ENCODE data around the gene BLOC1S4.

The BLOC1S4 gene

DNA sequence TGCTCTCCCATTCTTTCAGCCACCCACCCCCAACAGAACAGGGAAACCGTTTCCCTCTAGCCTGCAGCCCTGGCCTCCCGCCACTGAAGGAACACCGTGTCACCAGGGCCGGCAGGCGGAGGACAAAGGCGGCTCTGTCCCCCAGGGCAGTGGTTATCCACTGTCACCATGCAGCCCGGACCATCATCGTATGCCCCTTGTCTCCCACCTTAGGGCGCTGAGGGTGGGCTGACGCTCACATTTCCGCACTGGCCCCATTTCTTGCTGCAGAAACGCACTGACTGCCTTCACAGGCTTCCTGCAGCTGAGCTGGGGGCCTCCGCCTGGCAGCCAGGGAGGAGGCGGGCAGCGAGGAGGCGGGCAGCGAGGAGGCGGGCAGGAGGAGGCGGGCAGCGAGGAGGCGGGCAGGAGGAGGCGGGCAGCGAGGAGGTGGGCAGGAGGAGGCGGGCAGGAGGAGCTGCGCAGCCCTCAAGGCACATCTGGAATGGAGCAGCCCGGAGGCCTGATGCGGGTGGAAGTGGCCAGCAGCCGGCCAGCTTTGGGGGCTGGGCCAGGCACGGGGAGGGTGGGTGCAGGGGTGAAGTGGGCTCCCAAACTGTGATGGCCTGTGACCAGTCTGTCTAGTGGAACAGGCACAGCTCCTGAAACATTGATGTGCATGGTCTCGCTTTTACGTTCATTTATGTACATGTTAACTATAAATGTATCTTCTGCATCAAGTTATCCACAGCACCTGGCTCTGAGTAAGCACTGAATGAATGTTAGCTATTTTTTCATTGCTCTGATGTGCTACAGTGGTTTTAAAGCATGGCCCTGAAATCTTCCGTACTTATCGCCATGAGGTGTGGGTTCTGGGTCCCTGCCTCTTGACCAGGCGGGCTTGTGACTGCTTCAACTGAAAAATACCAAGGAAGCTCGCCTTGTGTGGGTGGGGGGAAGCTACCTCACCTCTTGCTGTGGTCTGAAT is 46.0 kb downstream of the BLOC1S4 start:
- DNase-seq (ENCODE audit: extremely low read depth in 1 of 2, low read depth in 1 of 2), result no peak

DNA sequence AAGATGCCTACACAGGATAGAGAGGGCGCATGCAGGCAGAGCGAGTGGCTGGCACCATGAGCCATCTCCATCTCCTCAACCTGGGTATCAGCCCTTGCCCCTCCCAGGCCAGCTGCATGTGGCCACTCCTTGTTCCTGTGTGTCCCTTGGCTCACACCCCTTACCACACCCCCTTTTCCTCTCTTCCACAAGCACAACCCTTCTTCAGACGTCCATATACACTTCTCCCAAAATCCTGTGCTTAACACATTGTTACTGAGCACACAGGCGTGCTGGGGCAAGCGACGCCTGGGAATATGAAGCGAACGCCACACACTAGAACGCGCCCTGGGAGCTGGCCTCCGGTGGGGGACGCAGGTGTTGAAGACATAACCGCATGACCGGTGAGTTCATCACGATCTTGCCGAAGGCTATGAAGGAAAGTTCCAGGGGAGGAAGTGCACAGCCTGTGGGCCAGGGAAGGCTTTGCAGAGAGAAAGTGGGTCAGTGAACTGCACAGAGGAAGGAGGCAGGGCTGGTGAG is 47.4 kb downstream of the BLOC1S4 start:
- DNase-seq (ENCODE audit: extremely low read depth in 1 of 2, low read depth in 1 of 2), result no peak

DNA sequence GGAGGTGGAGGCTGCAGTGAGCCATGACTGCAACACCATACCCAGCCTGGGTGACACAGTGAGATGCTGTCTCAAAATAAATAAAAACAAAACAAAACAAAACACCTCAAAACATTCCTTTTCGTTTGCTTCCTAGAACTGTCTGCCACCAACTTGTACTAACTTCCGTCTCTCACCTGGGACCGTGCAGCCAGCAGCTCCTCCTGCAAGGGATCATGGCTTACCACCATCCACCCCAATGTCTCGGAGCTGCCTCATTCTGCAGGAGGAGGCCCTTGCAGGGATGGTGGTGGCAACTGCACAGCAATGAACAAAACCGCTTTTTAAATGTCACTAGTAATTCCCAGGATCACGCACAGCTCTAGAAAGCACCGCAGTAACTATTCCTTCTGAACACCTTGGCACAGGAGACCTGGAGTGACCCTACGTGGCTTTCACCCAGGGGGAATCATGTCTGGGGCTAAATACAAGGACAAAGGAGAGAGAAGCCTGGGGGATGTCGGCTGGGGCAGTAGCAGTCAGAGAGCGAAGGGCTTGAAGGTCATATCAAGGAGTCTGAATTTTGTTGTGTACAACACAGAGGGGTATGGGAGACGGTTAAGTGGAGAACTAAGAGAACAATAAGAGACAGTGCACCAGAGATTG is 49.1 kb downstream of the BLOC1S4 start:
- DNase-seq (ENCODE audit: extremely low read depth in 1 of 2, low read depth in 1 of 2), result no peak

DNA sequence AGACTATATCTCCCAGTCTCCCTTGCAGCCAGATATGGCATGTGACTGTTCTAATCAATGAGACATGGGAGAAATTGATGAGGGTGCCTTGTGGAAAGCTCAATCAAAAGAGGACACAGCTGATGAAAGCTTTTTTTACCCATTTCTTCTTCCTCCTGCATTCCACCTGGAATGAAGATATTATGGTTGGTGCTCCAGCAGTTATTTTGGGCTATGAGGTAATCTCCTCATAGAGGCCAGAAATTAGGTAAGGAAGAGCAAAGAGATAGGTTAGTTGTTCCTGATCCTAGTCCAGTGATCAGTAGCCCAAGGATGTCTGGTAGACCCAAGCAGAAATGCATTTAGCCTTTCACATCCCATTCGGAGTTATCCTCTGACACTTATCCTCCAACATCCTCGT is 49.7 kb downstream of the BLOC1S4 start:
- DNase-seq (ENCODE audit: extremely low read depth in 1 of 2, low read depth in 1 of 2), result no peak
